Measurements from ENCODE around the gene IP6K3.

IP6K3 gene

DNA sequence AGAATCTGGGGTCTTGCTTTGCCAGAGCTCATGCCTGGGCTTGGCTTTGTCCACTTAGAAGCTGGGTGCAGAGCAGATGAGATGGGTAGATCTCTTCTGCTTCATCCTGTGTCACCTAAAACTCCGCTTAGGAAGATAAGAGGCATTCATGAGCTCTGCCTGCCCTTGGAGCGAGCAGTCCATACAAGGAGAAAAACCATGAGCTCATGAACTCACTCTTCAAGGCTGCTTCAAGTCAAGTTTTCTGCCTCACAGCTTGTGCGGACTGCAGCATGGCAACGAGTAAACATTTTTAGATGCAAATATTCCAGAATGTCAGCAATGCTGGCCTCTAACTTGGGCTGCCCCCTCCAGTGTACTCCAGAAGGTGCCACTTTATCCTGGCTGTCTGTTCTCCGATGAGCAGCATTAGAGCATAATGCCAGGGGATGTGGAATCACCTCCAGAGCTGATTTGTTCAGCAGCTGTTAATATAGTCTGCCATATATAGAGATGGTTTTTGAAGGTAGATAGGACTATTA is 24.5 kb downstream of the IP6K3 start:
- Histone ChIP-seq H3K9me3 (ENCODE audit: control insufficient read depth, insufficient read depth, low read length) (no peaks in the 10 kb centered on the region), H3K9me2 (replicated peaks; ENCODE audit: control insufficient read depth, low read length) (no peaks in the 10 kb centered on the region), H3K4me1 (ENCODE audit: control insufficient read depth, low read length) (peaks cover 17% of the 10 kb centered on the region), H3K27ac (ENCODE audit: low read depth, low read length) (no peak overlapping the region), H3K79me2 (ENCODE audit: control insufficient read depth, low read length) (no peaks in the 10 kb centered on the region), H3K27me3 (ENCODE audit: control insufficient read depth, low read length) (peaks cover 52% of the 10 kb centered on the region), H3K36me3 (ENCODE audit: control insufficient read depth, low read length) (no peaks in the 10 kb centered on the region), H3F3A (ENCODE audit: control insufficient read depth, insufficient read depth) (no peaks in the 10 kb centered on the region), H4K20me1 (ENCODE audit: control insufficient read depth, insufficient read depth, low read depth, low read length) (no peaks in the 10 kb centered on the region), H3K4me2 (ENCODE audit: low read length) (no peak overlapping the region), H3K4me3 (ENCODE audit: low read length) (no peak overlapping the region)
- TF ChIP-seq CTCF (IDR thresholded peaks at IDR 0.05; ENCODE audit: low read depth, low read length, poor library complexity, severe bottlenecking): no peak

DNA sequence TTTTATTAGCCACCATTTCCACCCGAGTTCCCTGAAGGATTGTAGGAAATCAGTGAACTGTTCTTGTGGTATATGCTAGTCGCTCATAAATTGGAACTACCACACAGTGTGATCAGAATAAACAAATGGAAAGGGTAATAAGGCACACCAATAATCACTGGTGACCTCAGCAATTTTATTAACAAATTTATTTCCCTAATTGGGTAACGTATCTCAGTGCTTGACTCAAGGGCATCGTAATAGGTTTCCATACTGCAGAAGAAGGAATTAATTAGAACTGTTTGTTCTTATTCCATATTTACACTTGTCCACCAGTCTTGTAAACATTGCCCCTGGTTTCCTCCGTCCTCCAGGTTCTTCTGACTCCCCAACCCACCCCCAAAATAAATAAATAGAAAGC is 25.2 kb downstream of the IP6K3 start:
- Histone ChIP-seq H3K27me3 (ENCODE audit: control insufficient read depth, low read length) (peaks cover 47% of the 10 kb centered on the region), H3K4me2 (ENCODE audit: low read length) (peak overlapping the region; percentile 22; the same call in 1 of the 2 replicates), H3K9me2 (replicated peaks; ENCODE audit: control insufficient read depth, low read length) (no peaks in the 10 kb centered on the region), H3K27ac (ENCODE audit: low read depth, low read length) (no peak overlapping the region), H3K36me3 (ENCODE audit: control insufficient read depth, low read length) (no peaks in the 10 kb centered on the region), H3K9me3 (ENCODE audit: control insufficient read depth, insufficient read depth, low read length) (no peaks in the 10 kb centered on the region), H4K20me1 (ENCODE audit: control insufficient read depth, insufficient read depth, low read depth, low read length) (no peaks in the 10 kb centered on the region), H3K4me1 (ENCODE audit: control insufficient read depth, low read length) (peaks cover 13% of the 10 kb centered on the region), H3K79me2 (ENCODE audit: control insufficient read depth, low read length) (no peaks in the 10 kb centered on the region), H3K4me3 (ENCODE audit: low read length) (no peak overlapping the region), H3F3A (ENCODE audit: control insufficient read depth, insufficient read depth) (no peaks in the 10 kb centered on the region)
- TF ChIP-seq CTCF (IDR thresholded peaks at IDR 0.05; ENCODE audit: low read depth, low read length, poor library complexity, severe bottlenecking): no peak
- TF ChIP-seq EZH2phosphoT487 (IDR thresholded peaks at IDR 0.05; ENCODE audit: borderline replicate concordance, low read length): no peak

DNA sequence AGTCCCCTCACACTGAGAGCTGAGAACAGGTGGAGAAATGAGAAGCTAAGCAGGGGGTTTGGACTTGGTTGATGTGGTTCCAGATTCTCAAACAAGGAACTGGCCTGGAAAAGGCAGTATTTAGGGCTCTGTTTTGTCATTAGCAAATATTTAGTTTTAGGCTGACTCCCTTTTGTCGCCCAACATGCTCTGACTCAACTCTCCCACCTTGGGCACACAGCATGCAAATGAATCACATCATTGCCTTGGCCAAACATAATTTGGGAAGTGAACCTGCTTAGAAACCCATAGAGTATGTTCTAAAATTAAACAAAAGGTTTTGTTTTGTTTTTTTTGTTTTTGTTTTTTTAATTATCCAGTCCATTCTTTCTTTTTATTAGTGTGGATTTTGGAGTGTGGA is 25.7 kb downstream of the IP6K3 start:
- Histone ChIP-seq H3F3A (ENCODE audit: control insufficient read depth, insufficient read depth) (no peaks in the 10 kb centered on the region), H3K36me3 (ENCODE audit: control insufficient read depth, low read length) (no peaks in the 10 kb centered on the region), H3K4me2 (ENCODE audit: low read length) (peak overlapping the region; percentile 22), H4K20me1 (ENCODE audit: control insufficient read depth, insufficient read depth, low read depth, low read length) (no peaks in the 10 kb centered on the region), H3K9me2 (replicated peaks; ENCODE audit: control insufficient read depth, low read length) (no peaks in the 10 kb centered on the region), H3K27ac (ENCODE audit: low read depth, low read length) (no peak overlapping the region), H3K4me3 (ENCODE audit: low read length) (no peak overlapping the region), H3K9me3 (ENCODE audit: control insufficient read depth, insufficient read depth, low read length) (no peaks in the 10 kb centered on the region), H3K79me2 (ENCODE audit: control insufficient read depth, low read length) (no peaks in the 10 kb centered on the region), H3K4me1 (ENCODE audit: control insufficient read depth, low read length) (peaks cover 13% of the 10 kb centered on the region), H3K27me3 (ENCODE audit: control insufficient read depth, low read length) (peaks cover 43% of the 10 kb centered on the region)
- no peak for TF ChIP-seq EZH2phosphoT487 (IDR thresholded peaks at IDR 0.05; ENCODE audit: borderline replicate concordance, low read length)
- no peak for TF ChIP-seq CTCF (IDR thresholded peaks at IDR 0.05; ENCODE audit: low read depth, low read length, poor library complexity, severe bottlenecking)

All from DOHH2 (cell line).